GM19452 (cell line): Measurements from ENCODE around the gene LGALS1.

Source experiments
- ATAC-seq: cut with Tn5 transposase; IDR thresholded peaks from one replicate; pipeline ENCODE4 v1.9.1; 2021; ENCODE audit not compliant: unreplicated experiment

The LGALS1 gene

GRCh38 chr22:37661160-37661924, 14.1 kb upstream of the LGALS1 start:
- no peak for ATAC-seq

- ATAC-seq = no peak
Observed at GRCh38 chr22:37662039-37662438, 13.4 kb upstream of the LGALS1 start.

GRCh38 chr22:37663521-37664140, 11.8 kb upstream of the LGALS1 start:
- ATAC-seq = no peak

GRCh38 chr22:37664249-37665101, 11.0 kb upstream of the LGALS1 start:
- no peak for ATAC-seq

GRCh38 chr22:37665487-37665886, 9.9 kb upstream of the LGALS1 start:
- ATAC-seq = no peak

- no peak for ATAC-seq
Observed at GRCh38 chr22:37669586-37669985, 5.8 kb upstream of the LGALS1 start.

GRCh38 chr22:37672206-37672919, 3.1 kb upstream of the LGALS1 start:
- no peak for ATAC-seq

- ATAC-seq = no peak
Observed at GRCh38 chr22:37672920-37673455, 2.4 kb upstream of the LGALS1 start.

GRCh38 chr22:37674248-37674647, 1.2 kb upstream of the LGALS1 start:
- no peak for ATAC-seq

- no peak for ATAC-seq
Observed at GRCh38 chr22:37675930-37676735, 697 bp downstream of the LGALS1 start.

- ATAC-seq = no peak
Observed at GRCh38 chr22:37676736-37677492, 1.5 kb downstream of the LGALS1 start.

GRCh38 chr22:37677493-37677974, 2.1 kb downstream of the LGALS1 start:
- no peak for ATAC-seq

GRCh38 chr22:37678372-37678771, 2.9 kb downstream of the LGALS1 start:
- no peak for ATAC-seq

GRCh38 chr22:37679670-37680069, 4.2 kb downstream of the LGALS1 start:
- no peak for ATAC-seq

- no peak for ATAC-seq
Observed at GRCh38 chr22:37680191-37680851, 4.9 kb downstream of the LGALS1 start.

- ATAC-seq = no peak
Observed at GRCh38 chr22:37681001-37681424, 5.6 kb downstream of the LGALS1 start.

GRCh38 chr22:37681556-37682049, 6.2 kb downstream of the LGALS1 start:
- no peak for ATAC-seq
